Suprapubic skin (tissue), 4 donors: Measurements from ENCODE around the gene PLXNA4.

Source experiments
- CTCF ChIP-seq, 2 donors: fragments of 200-600 bp in 1 of 2; fragments of 450-650 bp in 1 of 2; sonication (generic) in 1 of 2; IDR thresholded peaks; one replicate each; pipeline ENCODE4 v1.5.1; 2016 to 2019; ENCODE audit warnings: antibody characterized with exemption in 2 of 2, mild to moderate bottlenecking in 1 of 2, moderate library complexity in 1 of 2
- EP300 ChIP-seq: sonication (generic); formaldehyde crosslinking; IDR thresholded peaks from one replicate; pipeline ENCODE4 v1.6.1; 2017; ENCODE audit warnings: antibody characterized with exemption
- POLR2A ChIP-seq, 2 donors: fragments of 450-650 bp; IDR thresholded peaks; one replicate each; pipeline ENCODE4 v1.6.1; 2017; ENCODE audit warnings: antibody characterized with exemption in 2 of 2, mild to moderate bottlenecking in 2 of 2, moderate library complexity in 2 of 2
- POLR2AphosphoS5 ChIP-seq, 3 donors: sonication (generic); formaldehyde crosslinking; IDR thresholded peaks; one replicate each; pipeline ENCODE4 v1.6.1; 2017; ENCODE audit warnings: antibody characterized with exemption in 3 of 3

GRCh38 chr7:132112106-132112505, 464.2 kb downstream of the PLXNA4 start:
- no peak for TF ChIP-seq CTCF (IDR thresholded peaks at IDR 0.05)
- no peak for TF ChIP-seq EP300
- no peak for TF ChIP-seq POLR2A (IDR thresholded peaks at IDR 0.05)
- no peak for TF ChIP-seq POLR2AphosphoS5 (IDR thresholded peaks at IDR 0.05)
